Measurements from ENCODE around the gene EPHB1. TPM values are rescaled to one million over a fixed set of nuclear protein-coding genes. Genes with fewer than 3 reads are reported as not detected.
"Not testable (repeated sequence)": the region's sequence is repeated elsewhere in the genome, so short reads cannot be mapped to it uniquely, and the experiment has no call there.

The EPHB1 gene
- total RNA-seq, 2 donors from 2014 or later: 0.60 TPM; not detected in 1

DNA sequence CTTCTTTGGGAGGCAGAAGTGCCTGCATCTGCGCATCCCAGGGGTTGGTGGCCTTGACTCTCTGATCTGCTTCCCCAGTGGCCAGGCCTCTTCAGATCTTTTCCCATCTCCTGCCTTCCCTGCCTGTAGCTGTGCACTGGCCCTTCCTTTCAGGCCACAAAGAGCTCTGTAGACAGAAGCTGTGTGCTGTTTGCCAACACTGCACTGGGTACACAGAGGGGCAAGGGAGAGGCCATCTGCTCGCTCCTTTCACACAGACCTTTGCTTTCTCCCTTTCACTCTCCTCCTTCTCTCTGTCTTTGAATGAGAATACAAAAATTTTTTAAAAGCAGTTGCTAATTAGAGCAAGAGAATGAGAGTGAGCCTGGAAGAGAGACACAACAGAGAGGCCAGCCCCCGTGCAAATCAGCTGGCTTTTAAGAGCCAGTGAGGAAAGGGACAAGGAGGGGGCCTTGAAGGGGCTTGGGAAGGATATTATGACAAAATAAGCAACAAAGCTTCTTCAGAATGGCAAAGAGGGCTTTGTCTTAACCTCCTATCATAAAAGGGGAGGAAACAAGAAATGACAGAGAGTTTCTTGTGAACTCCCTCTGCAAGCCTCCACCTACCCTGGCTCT, 170.9 kb downstream of the EPHB1 start:
- Mint-ChIP-seq H3K27ac (no peak overlapping the region), H3K9me3 (no peaks in the 10 kb centered on the region), H3K36me3 (no peaks in the 10 kb centered on the region)
- ATAC-seq: no peak
- DNase-seq (ENCODE audit: low spot score in 2 of 2): no peak

- no peaks in the 10 kb centered on the region for H3K9me3 Mint-ChIP-seq
- no peak for ATAC-seq
- DNase-seq (ENCODE audit: low spot score in 2 of 2): no peak
- no peaks in the 10 kb centered on the region for H3K36me3 Mint-ChIP-seq
- H3K27ac Mint-ChIP-seq: no peak overlapping the region
Measured at GRCh38 chr3:134970895-134971294, 175.8 kb downstream of the EPHB1 start.

DNA sequence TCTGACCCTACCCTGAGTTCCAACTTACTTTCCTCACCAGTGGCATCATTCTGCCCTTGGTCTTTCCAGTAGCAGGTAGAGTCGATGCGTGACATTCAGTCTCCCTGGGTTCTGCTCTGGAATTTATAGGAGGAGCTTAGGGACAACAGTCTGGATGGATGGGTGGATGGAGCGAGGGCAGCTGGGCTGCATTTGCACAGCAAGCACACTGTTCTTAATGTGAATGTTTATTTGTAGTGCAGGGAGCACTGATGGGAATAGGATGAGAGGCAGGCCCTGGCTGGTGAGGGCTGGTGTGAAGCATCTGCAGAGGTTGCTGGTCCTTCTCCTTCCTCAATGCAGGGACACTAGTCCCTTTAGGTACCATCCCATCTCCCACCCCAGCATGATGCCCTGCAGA, 176.2 kb downstream of the EPHB1 start:
- no peaks in the 10 kb centered on the region for H3K9me3 Mint-ChIP-seq
- DNase-seq (ENCODE audit: low spot score in 2 of 2): no peak
- no peaks in the 10 kb centered on the region for H3K36me3 Mint-ChIP-seq
- no peak overlapping the region for H3K27ac Mint-ChIP-seq
- no peak for ATAC-seq

DNA sequence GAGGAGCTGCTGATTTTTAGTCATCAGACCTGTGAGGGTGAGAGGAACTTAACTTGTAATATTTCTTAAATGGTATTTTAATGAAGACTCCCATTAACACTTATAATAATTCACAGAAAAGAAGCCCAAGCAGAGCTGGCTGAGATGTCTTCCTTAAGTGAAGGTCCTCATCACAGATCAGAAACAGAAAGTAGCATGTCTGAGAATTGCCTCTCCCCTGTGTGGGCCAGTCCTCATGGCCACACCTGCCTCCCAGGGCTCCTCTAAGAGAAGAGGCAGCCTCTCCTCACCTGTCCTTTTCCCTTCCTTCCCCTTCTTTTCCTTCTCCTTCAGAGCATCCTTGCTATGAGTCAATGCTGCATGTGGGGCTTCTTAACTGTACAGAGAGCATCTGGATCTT, 176.8 kb downstream of the EPHB1 start:
- ATAC-seq; H3K36me3 Mint-ChIP-seq; DNase-seq (ENCODE audit: low spot score in 2 of 2); H3K9me3 Mint-ChIP-seq; H3K27ac Mint-ChIP-seq: not testable (repeated sequence)

DNA sequence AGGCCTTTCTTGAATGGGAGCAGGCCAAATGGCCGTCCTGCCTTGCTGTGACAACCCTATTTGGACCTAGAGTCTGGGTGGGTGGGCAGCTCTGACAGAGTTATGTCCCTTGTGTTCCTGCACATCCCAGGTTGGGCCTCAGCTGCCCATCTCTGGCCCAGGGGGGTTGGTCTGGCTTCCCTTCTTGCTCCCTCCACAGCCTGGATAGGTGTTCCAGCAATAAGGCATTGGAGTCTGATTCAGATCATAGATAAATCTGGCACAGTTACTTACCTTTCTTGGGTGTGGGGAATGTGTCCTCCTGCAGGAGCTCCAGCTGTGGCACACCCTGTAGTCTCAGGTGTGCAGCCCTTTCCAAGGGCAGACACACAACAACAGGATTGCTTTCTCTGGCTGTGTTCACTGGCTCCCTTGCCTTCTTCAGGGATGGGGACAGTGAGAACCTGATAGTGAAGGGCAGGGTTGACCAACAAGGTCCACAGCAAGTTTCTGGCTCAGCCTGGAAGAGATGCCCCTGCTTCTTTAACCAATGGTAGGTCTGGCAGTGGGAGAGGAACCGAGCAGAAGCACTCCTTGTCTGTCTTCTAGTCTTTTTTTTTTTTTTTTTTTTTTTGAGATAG, 177.9 kb downstream of the EPHB1 start:
- ATAC-seq (no peak), DNase-seq (ENCODE audit: low spot score in 2 of 2) (no peak)
- Mint-ChIP-seq H3K27ac (no peak overlapping the region), H3K36me3 (no peaks in the 10 kb centered on the region), H3K9me3 (no peaks in the 10 kb centered on the region)

- no peak for DNase-seq (ENCODE audit: low spot score in 2 of 2)
- no peaks in the 10 kb centered on the region for H3K9me3 Mint-ChIP-seq
- H3K27ac Mint-ChIP-seq: no peak overlapping the region
- H3K36me3 Mint-ChIP-seq: no peaks in the 10 kb centered on the region
- no peak for ATAC-seq
Measured at GRCh38 chr3:134974624-134975023, 179.6 kb downstream of the EPHB1 start.

DNA sequence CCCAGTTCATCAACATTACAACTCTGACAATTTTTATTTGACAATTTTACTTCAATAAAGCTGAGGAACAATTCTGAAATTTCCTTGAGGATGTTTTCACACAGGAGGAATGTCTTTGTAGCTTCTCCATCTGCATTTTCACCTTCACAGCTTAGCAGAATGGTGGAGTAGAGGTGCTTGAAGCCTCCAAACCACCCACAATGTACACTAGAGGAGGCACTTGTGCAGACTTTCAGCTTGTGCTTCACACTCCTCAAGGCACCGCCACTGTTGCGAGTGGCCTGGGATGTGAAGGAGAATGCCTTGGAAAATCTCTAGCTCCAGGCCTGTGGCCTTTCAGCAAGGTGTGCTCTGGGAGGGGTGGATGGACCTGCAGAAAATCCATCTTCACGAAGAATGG, 181.9 kb downstream of the EPHB1 start:
- ATAC-seq: no peak
- H3K27ac Mint-ChIP-seq: no peak overlapping the region
- H3K36me3 Mint-ChIP-seq: no peaks in the 10 kb centered on the region
- no peak for DNase-seq (ENCODE audit: low spot score in 2 of 2)
- no peaks in the 10 kb centered on the region for H3K9me3 Mint-ChIP-seq

- ATAC-seq: no peak
- Mint-ChIP-seq H3K27ac (no peak overlapping the region), H3K9me3 (no peaks in the 10 kb centered on the region), H3K36me3 (no peaks in the 10 kb centered on the region)
- DNase-seq (ENCODE audit: low spot score in 2 of 2): no peak
Measured at GRCh38 chr3:134978658-134979057, 183.6 kb downstream of the EPHB1 start.

GRCh38 chr3:134985864-134986715, 191.0 kb downstream of the EPHB1 start:
- Mint-ChIP-seq H3K36me3 (no peaks in the 10 kb centered on the region), H3K9me3 (no peaks in the 10 kb centered on the region), H3K27ac (no peak overlapping the region)
- DNase-seq (ENCODE audit: low spot score in 2 of 2): no peak
- ATAC-seq: no peak

GRCh38 chr3:134988666-134989065, 193.6 kb downstream of the EPHB1 start:
- no peak for DNase-seq (ENCODE audit: low spot score in 2 of 2)
- no peak for ATAC-seq
- Mint-ChIP-seq H3K27ac (no peak overlapping the region), H3K9me3 (no peaks in the 10 kb centered on the region), H3K36me3 (no peaks in the 10 kb centered on the region)

DNA sequence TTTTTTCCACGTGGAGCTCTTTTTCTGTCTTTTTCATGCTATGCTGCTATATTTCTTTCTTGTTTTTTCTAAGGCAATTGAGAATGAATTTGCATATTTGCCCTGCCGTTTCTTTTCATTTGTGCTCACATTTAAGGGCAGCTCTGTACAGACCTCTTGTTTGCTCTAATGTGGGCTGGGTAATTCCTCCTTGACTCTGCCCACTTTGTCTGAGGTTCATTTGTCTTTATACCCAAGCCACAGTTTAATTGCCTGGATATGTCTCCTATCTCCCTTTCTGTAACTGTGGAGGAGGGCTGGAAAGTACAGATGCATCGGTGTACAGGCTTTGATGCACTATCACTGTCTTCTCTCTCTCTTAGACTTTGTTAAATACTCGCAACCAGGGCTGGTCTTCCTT, 195.9 kb downstream of the EPHB1 start:
- no peak for DNase-seq (ENCODE audit: low spot score in 2 of 2)
- no peak overlapping the region for H3K27ac Mint-ChIP-seq
- H3K9me3 Mint-ChIP-seq: peaks cover 0 to 2% of the 10 kb centered on the region in 2 donors
- no peak for ATAC-seq
- H3K36me3 Mint-ChIP-seq: no peaks in the 10 kb centered on the region

- peaks cover 0 to 2% of the 10 kb centered on the region in 2 donors for H3K9me3 Mint-ChIP-seq
- ATAC-seq: no peak
- DNase-seq (ENCODE audit: low spot score in 2 of 2): no peak
- H3K36me3 Mint-ChIP-seq: no peaks in the 10 kb centered on the region
- no peak overlapping the region for H3K27ac Mint-ChIP-seq
Measured at GRCh38 chr3:134991472-134992010, 196.5 kb downstream of the EPHB1 start.

DNA sequence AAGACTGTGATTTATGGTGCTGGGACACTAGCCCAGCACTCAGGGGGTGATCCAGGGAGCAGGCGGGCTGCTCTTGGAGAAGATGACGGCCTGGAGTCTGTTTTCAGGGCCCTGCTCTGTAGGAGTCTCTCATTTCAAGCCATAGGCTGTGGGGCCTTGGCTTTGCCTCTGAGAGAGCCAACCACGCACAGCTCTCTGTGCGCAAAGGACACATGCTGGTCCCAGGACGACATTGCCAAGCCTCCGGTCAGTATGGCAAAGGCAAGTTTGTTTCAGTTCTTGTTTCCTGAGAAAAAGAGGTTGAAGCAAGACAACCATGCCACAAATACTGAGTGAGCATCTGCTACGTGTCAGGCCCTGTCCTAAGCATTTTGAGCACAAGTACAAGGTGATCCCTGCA, 197.1 kb downstream of the EPHB1 start:
- H3K9me3 Mint-ChIP-seq: peaks cover 0 to 2% of the 10 kb centered on the region in 2 donors
- H3K36me3 Mint-ChIP-seq: no peaks in the 10 kb centered on the region
- ATAC-seq (no peak), DNase-seq (ENCODE audit: low spot score in 2 of 2) (no peak)
- H3K27ac Mint-ChIP-seq: no peak overlapping the region

DNA sequence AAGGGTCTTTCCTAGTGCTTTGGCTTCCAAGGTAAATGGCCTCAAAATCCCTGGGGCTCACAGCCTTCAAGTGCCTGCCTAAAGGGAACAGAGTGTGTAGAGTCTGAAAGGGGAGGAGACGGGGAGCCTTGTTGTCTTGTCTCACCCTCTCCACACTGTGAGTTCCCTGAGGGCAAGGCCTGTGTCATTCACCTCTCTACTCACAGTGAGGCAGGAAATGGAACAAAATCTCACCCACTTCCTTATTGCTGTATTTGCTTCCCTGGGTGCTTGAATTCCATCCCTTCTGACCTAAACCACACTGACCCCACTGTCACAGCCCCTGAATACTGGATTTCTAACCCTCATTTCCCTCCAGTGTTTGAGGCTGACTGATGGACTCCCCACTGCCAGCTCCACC, 197.5 kb downstream of the EPHB1 start:
- DNase-seq (ENCODE audit: low spot score in 2 of 2) (no peak), ATAC-seq (no peak)
- H3K36me3 Mint-ChIP-seq: no peaks in the 10 kb centered on the region
- H3K9me3 Mint-ChIP-seq: peaks cover 0 to 2% of the 10 kb centered on the region in 2 donors
- H3K27ac Mint-ChIP-seq: no peak overlapping the region

- Mint-ChIP-seq H3K27ac (no peak overlapping the region), H3K9me3 (peaks cover 0 to 2% of the 10 kb centered on the region in 2 donors), H3K36me3 (no peaks in the 10 kb centered on the region)
- ATAC-seq (no peak), DNase-seq (ENCODE audit: low spot score in 2 of 2) (no peak)
Measured at GRCh38 chr3:134993011-134993410, 198.0 kb downstream of the EPHB1 start.

- Mint-ChIP-seq H3K27ac (no peak overlapping the region), H3K9me3 (peaks cover 0 to 2% of the 10 kb centered on the region in 2 donors), H3K36me3 (no peaks in the 10 kb centered on the region)
- ATAC-seq (no peak), DNase-seq (ENCODE audit: low spot score in 2 of 2) (no peak)
Measured at GRCh38 chr3:134998158-134998557, 203.1 kb downstream of the EPHB1 start.

- no peaks in the 10 kb centered on the region for H3K36me3 Mint-ChIP-seq
- no peak overlapping the region for H3K27ac Mint-ChIP-seq
Measured at GRCh38 chr3:134998855-134999254, 203.8 kb downstream of the EPHB1 start.

More at GRCh38 chr3:134998855-134999254, 203.8 kb downstream of the EPHB1 start:
- no peak for ATAC-seq
- no peak for DNase-seq (ENCODE audit: low spot score in 2 of 2)
- H3K9me3 Mint-ChIP-seq: peaks cover 0 to 2% of the 10 kb centered on the region in 2 donors

Measured in activated naive CD4-positive, alpha-beta T cell treated with anti-CD3 and anti-CD28 coated beads, Interleukin-2, amount 50 U/mL, for 72 hours (primary cell).